Osteoblast (primary cell): ENCODE measurements around the gene NR1H4. TPM values are rescaled to one million over a fixed set of nuclear protein-coding genes. Genes with fewer than 3 reads are reported as not detected.
"Not testable (repeated sequence)": the region's sequence is repeated elsewhere in the genome, so short reads cannot be mapped to it uniquely, and the experiment has no call there.

Experiments used
- DNase-seq: peaks from one replicate; pipeline ENCODE4 v3.0.0; 2011; ENCODE audit warnings: low spot score, mixed read lengths; ENCODE audit not compliant: insufficient read length; ENCODE audit errors: missing footprints
- H2AFZ ChIP-seq: 2 replicates; pipeline ENCODE4 v1.6.0; 2011; ENCODE audit warnings: mild to moderate bottlenecking, low read length
- H3K27ac ChIP-seq: 2 replicates; pipeline ENCODE4 v1.5.1; 2011; ENCODE audit warnings: mild to moderate bottlenecking, low read depth, low read length, moderate library complexity
- H3K27me3 ChIP-seq: 2 replicates; pipeline ENCODE4 v1.6.0; 2012; ENCODE audit warnings: mild to moderate bottlenecking, control low read depth, inconsistent platforms, low read length, moderate library complexity; ENCODE audit not compliant: insufficient read depth
- H3K36me3 ChIP-seq: 2 replicates; pipeline ENCODE4 v1.5.1; 2011; ENCODE audit warnings: mild to moderate bottlenecking, low read length, control low read depth, moderate library complexity; ENCODE audit not compliant: insufficient read depth
- H3K4me1 ChIP-seq: 2 replicates; pipeline ENCODE4 v1.5.1; 2011; ENCODE audit warnings: mild to moderate bottlenecking, low read length, control low read depth, moderate library complexity; ENCODE audit not compliant: insufficient read depth
- H3K4me2 ChIP-seq: 2 replicates; pipeline ENCODE4 v1.6.0; 2011; ENCODE audit warnings: mild to moderate bottlenecking, low read length; ENCODE audit not compliant: insufficient read depth
- H3K4me3 ChIP-seq: fragments of 200-600 bp; sonication (generic); 3 replicates; pipeline ENCODE4 v1.5.1; 2012; ENCODE audit warnings: mild to moderate bottlenecking, low read length, inconsistent platforms; ENCODE audit not compliant: insufficient read depth
- H3K79me2 ChIP-seq: 2 replicates; pipeline ENCODE4 v1.6.0; 2012; ENCODE audit warnings: mild to moderate bottlenecking, low read length, control low read depth, inconsistent platforms; ENCODE audit not compliant: insufficient read depth
- H3K9me3 ChIP-seq: 2 replicates; pipeline ENCODE4 v1.5.1; 2011; ENCODE audit warnings: low read depth, low read length, control low read depth
- H4K20me1 ChIP-seq: 2 replicates; pipeline ENCODE4 v1.6.0; 2012; ENCODE audit warnings: mild to moderate bottlenecking, low read length, control low read depth; ENCODE audit not compliant: insufficient read depth
- CTCF ChIP-seq: IDR thresholded peaks from 2 replicates; pipeline ENCODE4 v1.5.1; 2011; ENCODE audit warnings: mild to moderate bottlenecking, low read depth, low read length, moderate library complexity; ENCODE audit errors: extremely low read depth
- total RNA-seq: library from RNA; depleted of rRNA; stranded (reverse); fragments of >200 nt; gene quantifications from 2 replicates; pipeline ENCODE4 v1.2.3, GENCODE V29; 2012

NR1H4 gene
- total RNA-seq, 1 donor, result not detected

GRCh38 chr12:100553936-100554335 lies 80.3 kb downstream of the NR1H4 start:
- no peaks in the 10 kb centered on the region for H3K79me2 ChIP-seq
- no peaks in the 10 kb centered on the region for H3K27me3 ChIP-seq
- H3K9me3 ChIP-seq, result no peaks in the 10 kb centered on the region
- no peak overlapping the region for H3K4me2 ChIP-seq
- DNase-seq, result no peak
- H3K27ac ChIP-seq, result no peak overlapping the region
- H4K20me1 ChIP-seq, result no peaks in the 10 kb centered on the region
- H3K36me3 ChIP-seq, result no peaks in the 10 kb centered on the region
- H3K4me1 ChIP-seq, result no peaks in the 10 kb centered on the region
- no peak overlapping the region for H3K4me3 ChIP-seq
- no peak for TF ChIP-seq CTCF
- peak overlapping the region; percentile 20 for H2AFZ ChIP-seq

GRCh38 chr12:100554608-100555077 lies 81.0 kb downstream of the NR1H4 start:
- H2AFZ ChIP-seq, result no peak overlapping the region
- H3K27ac ChIP-seq, result no peak overlapping the region
- H3K27me3 ChIP-seq, result no peaks in the 10 kb centered on the region
- no peaks in the 10 kb centered on the region for H3K79me2 ChIP-seq
- H3K36me3 ChIP-seq, result no peaks in the 10 kb centered on the region
- no peak overlapping the region for H3K4me3 ChIP-seq
- peak; percentile 95 for DNase-seq
- H3K4me1 ChIP-seq, result no peaks in the 10 kb centered on the region
- no peaks in the 10 kb centered on the region for H4K20me1 ChIP-seq
- H3K4me2 ChIP-seq, result no peak overlapping the region
- peak; percentile 97 for TF ChIP-seq CTCF
- H3K9me3 ChIP-seq, result no peaks in the 10 kb centered on the region

DNA sequence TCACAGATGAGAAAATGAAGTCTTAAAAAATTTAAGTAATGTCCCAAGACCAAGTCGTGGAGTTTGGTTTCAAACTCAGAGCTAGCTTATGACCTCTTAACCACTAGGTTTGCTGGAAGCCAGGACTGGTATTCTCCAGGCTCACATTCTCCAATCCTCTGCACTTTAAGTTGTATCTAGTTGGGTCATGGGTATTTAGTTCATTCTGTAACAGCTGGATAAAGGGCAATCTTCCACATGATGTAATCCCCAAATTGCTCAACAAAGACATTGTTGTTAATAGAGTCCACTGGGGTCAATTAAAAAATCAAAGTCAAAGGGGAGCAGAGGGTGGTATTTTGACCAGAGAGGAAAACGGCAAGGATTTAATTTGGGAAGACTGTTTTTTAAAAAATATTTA lies 82.1 kb downstream of the NR1H4 start:
- H2AFZ ChIP-seq, result no peak overlapping the region
- H3K4me3 ChIP-seq, result no peak overlapping the region
- no peaks in the 10 kb centered on the region for H3K27me3 ChIP-seq
- DNase-seq, result no peak
- no peaks in the 10 kb centered on the region for H4K20me1 ChIP-seq
- no peaks in the 10 kb centered on the region for H3K9me3 ChIP-seq
- no peak overlapping the region for H3K27ac ChIP-seq
- H3K79me2 ChIP-seq, result no peaks in the 10 kb centered on the region
- H3K36me3 ChIP-seq, result no peaks in the 10 kb centered on the region
- H3K4me2 ChIP-seq, result no peak overlapping the region
- no peaks in the 10 kb centered on the region for H3K4me1 ChIP-seq
- no peak for TF ChIP-seq CTCF

DNA sequence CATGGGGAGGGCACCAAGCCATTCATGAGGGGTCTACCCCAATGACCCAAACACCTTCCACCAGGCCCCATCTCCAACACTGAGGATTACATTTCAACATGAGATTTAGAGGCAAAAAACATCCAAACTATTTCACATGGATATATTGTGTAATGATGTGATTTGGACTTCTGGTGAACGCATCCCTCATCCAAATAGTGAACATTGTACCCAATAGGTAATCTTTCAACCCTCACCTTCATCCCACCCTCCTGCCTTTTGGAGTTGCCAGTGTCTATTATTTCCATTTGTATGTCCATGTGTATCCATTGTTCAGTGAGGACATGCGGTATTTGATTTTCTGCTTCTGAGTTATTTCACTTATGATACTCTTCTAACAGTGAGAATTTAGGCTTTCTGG lies 83.7 kb downstream of the NR1H4 start:
- no peaks in the 10 kb centered on the region for H4K20me1 ChIP-seq
- TF ChIP-seq CTCF, result no peak
- no peak overlapping the region for H2AFZ ChIP-seq
- H3K79me2 ChIP-seq, result no peaks in the 10 kb centered on the region
- no peaks in the 10 kb centered on the region for H3K36me3 ChIP-seq
- no peak overlapping the region for H3K27ac ChIP-seq
- H3K4me1 ChIP-seq, result no peaks in the 10 kb centered on the region
- H3K9me3 ChIP-seq, result no peaks in the 10 kb centered on the region
- H3K27me3 ChIP-seq, result no peaks in the 10 kb centered on the region
- H3K4me2 ChIP-seq, result no peak overlapping the region
- no peak overlapping the region for H3K4me3 ChIP-seq
- DNase-seq, result no peak

DNA sequence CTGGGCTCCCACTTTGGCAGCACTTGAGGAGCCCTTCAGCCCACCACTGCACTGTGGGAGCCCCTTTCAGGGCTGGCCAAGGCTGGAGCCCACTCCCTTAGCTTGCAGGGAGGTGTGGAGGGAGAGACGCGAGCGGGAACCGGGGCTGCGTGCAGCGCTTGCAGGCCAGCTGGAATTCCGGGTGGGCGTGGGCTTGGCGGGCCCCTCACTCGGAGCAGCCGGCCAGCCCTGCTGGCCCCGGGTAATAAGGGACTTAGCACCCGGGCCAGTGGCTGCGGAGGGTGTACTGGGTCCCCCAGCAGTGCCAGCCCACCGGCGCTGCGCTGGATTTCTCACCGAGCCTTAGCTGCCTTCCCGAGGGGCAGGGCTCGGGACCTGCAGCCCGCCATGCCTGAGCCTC lies 85.6 kb downstream of the NR1H4 start:
- H4K20me1 ChIP-seq, H3K4me3 ChIP-seq, H3K79me2 ChIP-seq, H3K9me3 ChIP-seq, H2AFZ ChIP-seq, H3K27ac ChIP-seq, H3K36me3 ChIP-seq, H3K27me3 ChIP-seq, H3K4me2 ChIP-seq, DNase-seq, H3K4me1 ChIP-seq: not testable (repeated sequence)
